HepG2 (cell line): Measurements from ENCODE around the gene CCND1. TPM values are rescaled to one million over a fixed set of nuclear protein-coding genes. Genes with fewer than 3 reads are reported as not detected.
A peak's percentile ranks its signal among the peaks of the same experiment; 100 is the strongest.

Experiments used
- ATF2 ChIP-seq: sonication (generic); formaldehyde crosslinking; IDR thresholded peaks from 2 replicates; pipeline ENCODE4 v1.4.0; 2020; ENCODE audit warnings: missing genetic modification reagents
- CEBPB ChIP-seq: IDR thresholded peaks from 2 replicates; pipeline ENCODE4 v1.6.1; 2011; ENCODE audit warnings: low read depth, low read length, improper control_type of control experiment, borderline replicate concordance
- DMTF1 ChIP-seq: sonication (generic); formaldehyde crosslinking; IDR thresholded peaks from 2 replicates; pipeline ENCODE4 v1.4.0; 2020; ENCODE audit warnings: mild to moderate bottlenecking, missing genetic modification reagents
- ETV5 ChIP-seq: IDR thresholded peaks from 2 replicates; pipeline ENCODE4 v1.6.1; 2018; ENCODE audit warnings: missing biosample characterization, missing genetic modification reagents, inconsistent platforms, borderline replicate concordance
- HIVEP1 ChIP-seq: sonication (generic); formaldehyde crosslinking; IDR thresholded peaks from 2 replicates; pipeline ENCODE4 v1.4.0; 2020; ENCODE audit warnings: mild to moderate bottlenecking, missing genetic modification reagents
- KLF11 ChIP-seq: IDR thresholded peaks from 2 replicates; pipeline ENCODE4 v1.6.1; 2016; ENCODE audit warnings: missing compliant biosample characterization
- KLF12 ChIP-seq: sonication (generic); formaldehyde crosslinking; IDR thresholded peaks from 2 replicates; pipeline ENCODE4 v1.4.0; 2020; ENCODE audit warnings: missing genetic modification reagents, borderline replicate concordance
- NFIB ChIP-seq: sonication (generic); formaldehyde crosslinking; IDR thresholded peaks from 2 replicates; pipeline ENCODE4 v1.9.0; 2021; ENCODE audit warnings: missing genetic modification reagents, mild to moderate bottlenecking, borderline replicate concordance
- POLR2AphosphoS5 ChIP-seq: IDR thresholded peaks from 2 replicates; pipeline ENCODE4 v1.6.1; 2012; ENCODE audit warnings: low read depth, low read length
- SAP130 ChIP-seq: IDR thresholded peaks from 2 replicates; pipeline ENCODE4 v1.6.1; 2016; ENCODE audit warnings: low read depth
- SNAI1 ChIP-seq: sonication (generic); formaldehyde crosslinking; IDR thresholded peaks from 2 replicates; pipeline ENCODE4 v1.5.0; 2020; ENCODE audit warnings: mild to moderate bottlenecking, missing genetic modification reagents, borderline replicate concordance
- SPEN ChIP-seq: sonication (generic); formaldehyde crosslinking; IDR thresholded peaks from 2 replicates; pipeline ENCODE4 v1.5.1; 2020; ENCODE audit warnings: low read depth, mild to moderate bottlenecking, missing genetic modification reagents
- TERF1 ChIP-seq: sonication (generic); formaldehyde crosslinking; IDR thresholded peaks from 2 replicates; pipeline ENCODE4 v1.8.0; 2022; ENCODE audit warnings: mild to moderate bottlenecking, missing genetic modification reagents, moderate library complexity
- TMF1 ChIP-seq: sonication (generic); formaldehyde crosslinking; IDR thresholded peaks from 2 replicates; pipeline ENCODE4 v1.8.1; 2022; ENCODE audit warnings: low read depth, missing genetic modification reagents
- ZFYVE20 ChIP-seq: sonication (generic); formaldehyde crosslinking; IDR thresholded peaks from 2 replicates; pipeline ENCODE4 v1.8.0; 2023; ENCODE audit warnings: low read depth, mild to moderate bottlenecking, moderate library complexity, missing genetic modification reagents, borderline replicate concordance
- ZNF230 ChIP-seq: sonication (generic); formaldehyde crosslinking; IDR thresholded peaks from 2 replicates; pipeline ENCODE4 v1.4.0; 2020; ENCODE audit warnings: mild to moderate bottlenecking, missing genetic modification reagents
- ZNF33B ChIP-seq: sonication (generic); formaldehyde crosslinking; IDR thresholded peaks from 2 replicates; pipeline ENCODE4 v1.5.1; 2020; ENCODE audit warnings: mild to moderate bottlenecking, missing genetic modification reagents
- ZNF362 ChIP-seq: sonication (generic); formaldehyde crosslinking; IDR thresholded peaks from 2 replicates; pipeline ENCODE4 v1.4.0; 2020; ENCODE audit warnings: missing genetic modification reagents, mild to moderate bottlenecking, borderline replicate concordance
- ZNF530 ChIP-seq: sonication (generic); formaldehyde crosslinking; IDR thresholded peaks from 2 replicates; pipeline ENCODE4 v1.5.0; 2020; ENCODE audit warnings: low read depth, mild to moderate bottlenecking, missing genetic modification reagents
- ZNF597 ChIP-seq: sonication (generic); formaldehyde crosslinking; IDR thresholded peaks from 2 replicates; pipeline ENCODE4 v1.5.0; 2020; ENCODE audit warnings: missing genetic modification reagents
- ZNF607 ChIP-seq: sonication (generic); formaldehyde crosslinking; IDR thresholded peaks from 2 replicates; pipeline ENCODE4 v1.5.1; 2020; ENCODE audit warnings: missing genetic modification reagents, mild to moderate bottlenecking, borderline replicate concordance
- ZNF747 ChIP-seq: sonication (generic); formaldehyde crosslinking; IDR thresholded peaks from 2 replicates; pipeline ENCODE4 v1.8.1; 2023; ENCODE audit warnings: missing genetic modification reagents, mild to moderate bottlenecking, borderline replicate concordance
- polyA plus RNA-seq, 8 experiments: library from polyadenylated mRNA; depleted of rRNA in 3 of 8; stranded (reverse) in 7 of 8; unstranded in 1 of 8; fragments of >200 nt; fragmentation: Illumina TruSeq in 4 of 8; extraction: Trizol in 4 of 8; gene quantifications; 2 replicates each; pipeline versions ENCODE4 v1.2.1 to v1.2.3, GENCODE V29; 2011 to 2016; ENCODE audit warnings: low read depth in 4 of 8, missing spikeins in 1 of 8, mixed read lengths in 1 of 8; ENCODE audit not compliant: insufficient read depth in 1 of 8
- total RNA-seq, 5 experiments: library from RNA; depleted of rRNA; stranded (reverse); fragments of >200 nt; fragmentation: Illumina TruSeq; extraction: Trizol; gene quantifications; 2 replicates each; pipeline ENCODE4 v1.2.3, GENCODE V29; 2016; ENCODE audit warnings: low read depth in 1 of 5

Gene CCND1
- total and polyA plus RNA-seq, 2 of the 13 experiments (the other 11 are each of a cell fraction or from before 2014, with no cell fraction given) = 107 to 136 TPM

GRCh38 chr11:69674886-69675714 is 34.1 kb downstream of the CCND1 start, which contains the start of gene LTO1 (continued):
- TF ChIP-seq TERF1 (no peak), DMTF1 (0 out of 2 replicates have a peak, but pooled peaks have one; percentile 67), ZNF33B (CRISPR knock-in tag) (peak; percentile 22), SAP130 (peak; percentile 96), ETV5 (peak; percentile 88), KLF12 (CRISPR knock-in tag) (no peak), ZNF597 (no peak), ZNF362 (no peak), SPEN (CRISPR knock-in tag) (peak; percentile 97; the same call in 1 of the 2 replicates), SNAI1 (CRISPR knock-in tag) (0 out of 2 replicates have a peak, but pooled peaks have one; percentile 58), HIVEP1 (CRISPR knock-in tag) (no peak), ATF2 (CRISPR knock-in tag) (0 out of 2 replicates have a peak, but pooled peaks have one; percentile 40), ZNF530 (no peak), ZNF607 (peak; percentile 80; the same call in 1 of the 2 replicates), ZNF747 (peak; percentile 77; the same call in 1 of the 2 replicates), TMF1 (CRISPR knock-in tag) (peak; percentile 92), CEBPB (no peak), NFIB (CRISPR knock-in tag) (no peak), POLR2AphosphoS5 (peak; percentile 91), ZFYVE20 (CRISPR knock-in tag) (no peak), ZNF230 (peak; percentile 88; the same call in 1 of the 2 replicates), KLF11 (peak; percentile 30; the same call in 1 of the 2 replicates)
